Coronary artery (tissue), 2 donors: ENCODE measurements around the gene PLPP3.

Experiments used
- DNase-seq: peaks from one replicate; pipeline ENCODE4 v3.0.0-alpha.2; 2017; ENCODE audit warnings: low spot score
- H3K27ac ChIP-seq, 2 donors: fragments of 200-600 bp; sonication (generic); one replicate each; pipeline ENCODE4 v1.5.1; 2016 to 2019
- H3K4me3 ChIP-seq: fragments of 200-600 bp; sonication (generic); 2 replicates; pipeline ENCODE4 v1.5.1; 2016; ENCODE audit warnings: mild to moderate bottlenecking, moderate library complexity
- TF ChIP-seq, protein P1 (sequence below): fragments of 200-600 bp; sonication (generic); IDR thresholded peaks from one replicate; pipeline ENCODE4 v1.5.1; 2019; ENCODE audit warnings: antibody characterized with exemption

Gene PLPP3

DNA sequence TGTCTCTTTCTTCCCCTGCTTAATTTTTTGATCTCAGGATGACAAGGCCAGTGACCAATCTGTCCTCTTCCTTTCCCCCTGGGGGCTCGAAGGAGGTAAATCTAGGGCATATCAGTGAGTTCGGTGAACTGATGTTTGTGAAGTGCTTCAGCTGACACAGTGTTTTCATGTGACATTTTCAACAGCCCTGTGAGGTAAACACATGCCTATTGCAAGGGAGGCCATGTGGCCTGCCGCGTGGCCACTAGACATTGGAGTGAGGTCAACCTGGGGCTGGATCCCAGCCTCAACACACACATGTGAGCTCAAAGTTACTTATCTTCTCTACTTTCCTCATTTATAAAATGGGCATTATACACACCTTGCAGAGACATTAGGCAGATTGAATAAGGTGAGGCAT, 126.3 kb downstream of the PLPP3 start:
- no peak for DNase-seq
- Histone ChIP-seq H3K4me3 (no peak overlapping the region), H3K27ac (no peak overlapping the region)
- TF ChIP-seq, protein P1, sequence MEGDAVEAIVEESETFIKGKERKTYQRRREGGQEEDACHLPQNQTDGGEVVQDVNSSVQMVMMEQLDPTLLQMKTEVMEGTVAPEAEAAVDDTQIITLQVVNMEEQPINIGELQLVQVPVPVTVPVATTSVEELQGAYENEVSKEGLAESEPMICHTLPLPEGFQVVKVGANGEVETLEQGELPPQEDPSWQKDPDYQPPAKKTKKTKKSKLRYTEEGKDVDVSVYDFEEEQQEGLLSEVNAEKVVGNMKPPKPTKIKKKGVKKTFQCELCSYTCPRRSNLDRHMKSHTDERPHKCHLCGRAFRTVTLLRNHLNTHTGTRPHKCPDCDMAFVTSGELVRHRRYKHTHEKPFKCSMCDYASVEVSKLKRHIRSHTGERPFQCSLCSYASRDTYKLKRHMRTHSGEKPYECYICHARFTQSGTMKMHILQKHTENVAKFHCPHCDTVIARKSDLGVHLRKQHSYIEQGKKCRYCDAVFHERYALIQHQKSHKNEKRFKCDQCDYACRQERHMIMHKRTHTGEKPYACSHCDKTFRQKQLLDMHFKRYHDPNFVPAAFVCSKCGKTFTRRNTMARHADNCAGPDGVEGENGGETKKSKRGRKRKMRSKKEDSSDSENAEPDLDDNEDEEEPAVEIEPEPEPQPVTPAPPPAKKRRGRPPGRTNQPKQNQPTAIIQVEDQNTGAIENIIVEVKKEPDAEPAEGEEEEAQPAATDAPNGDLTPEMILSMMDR = no peak

GRCh38 chr1:56452027-56453011, 127.0 kb downstream of the PLPP3 start:
- Histone ChIP-seq H3K27ac (no peak overlapping the region), H3K4me3 (no peak overlapping the region)
- DNase-seq = no peak
- TF ChIP-seq, protein P1 = no peak

GRCh38 chr1:56451491-56451890, 127.9 kb downstream of the PLPP3 start:
- DNase-seq = no peak
- Histone ChIP-seq H3K4me3 (no peak overlapping the region), H3K27ac (no peak overlapping the region)
- TF ChIP-seq, protein P1 = no peak

DNA sequence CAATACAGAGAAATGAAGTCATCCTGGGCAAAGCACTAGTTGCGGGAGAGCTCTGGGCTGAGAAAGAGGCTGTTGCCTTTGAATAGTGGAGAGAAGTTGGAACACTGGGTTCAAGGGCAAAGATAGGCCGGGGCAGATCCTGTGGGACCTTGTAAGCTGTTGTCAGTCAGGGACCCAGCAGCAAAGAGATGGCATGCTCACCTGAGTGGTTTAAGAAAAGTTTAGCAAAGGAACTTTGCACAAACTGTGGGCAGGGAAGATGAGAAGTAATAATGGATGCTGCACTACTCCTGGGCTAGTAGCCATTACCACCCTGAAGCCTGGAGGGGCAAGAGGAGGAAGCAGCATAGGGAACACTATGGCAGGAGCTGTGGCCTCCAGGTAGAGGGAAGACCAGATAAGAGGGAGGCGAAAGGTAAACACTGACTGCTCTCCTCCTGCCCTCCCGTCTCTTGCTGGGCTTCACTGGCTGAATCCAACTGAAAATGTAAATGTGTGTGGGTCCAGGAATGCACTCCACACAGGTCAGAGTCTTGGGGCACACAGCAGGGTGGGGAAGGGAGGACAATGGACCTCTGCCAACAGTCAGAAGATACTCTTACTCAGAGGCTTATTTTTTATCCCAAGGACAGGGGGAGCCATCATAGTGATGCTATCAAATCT, 129.2 kb downstream of the PLPP3 start:
- Histone ChIP-seq H3K27ac (no peak overlapping the region), H3K4me3 (no peak overlapping the region)
- DNase-seq = no peak
- TF ChIP-seq, protein P1 = no peak

- no peak overlapping the region for H3K4me3 ChIP-seq
These were observed 130.6 kb downstream of the PLPP3 start for GRCh38 chr1:56448529-56449300.

DNA sequence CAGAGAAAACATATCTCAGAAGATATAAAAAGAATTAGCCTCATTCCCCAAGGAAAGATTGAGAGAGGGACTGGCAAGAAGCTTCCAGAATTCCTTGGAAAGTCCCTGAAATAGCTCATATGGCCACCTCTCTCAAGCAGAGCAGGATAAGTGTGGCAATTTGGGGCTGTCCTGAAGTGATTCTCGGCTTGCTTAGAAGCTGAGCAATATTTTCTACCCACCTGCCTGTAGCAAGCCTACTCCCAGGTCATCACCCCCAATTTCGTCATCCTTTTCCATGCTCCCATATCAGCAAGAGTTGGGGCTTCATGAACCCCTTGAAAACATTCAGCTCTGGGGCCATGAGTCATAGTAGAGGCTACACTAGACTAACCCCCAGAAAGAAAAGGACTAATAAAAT, 131.5 kb downstream of the PLPP3 start:
- TF ChIP-seq, protein P1 = no peak
- no peak overlapping the region for H3K4me3 ChIP-seq
- peak overlapping the region; percentile 68 to 72 for H3K27ac ChIP-seq
- no peak for DNase-seq

More at GRCh38 chr1:56448529-56449300, 130.6 kb downstream of the PLPP3 start:
- H3K27ac ChIP-seq = peak overlapping the region in 1 of 2 donors; percentile 24
- no peak for DNase-seq
- TF ChIP-seq, protein P1 = no peak
